Stimulated activated naive CD4-positive, alpha-beta T cell treated with Interleukin-2 at 50 U/mL for 16 hours (primary cell): ENCODE results near the gene STAT2.
"Not testable (repeated sequence)": the region's sequence is repeated elsewhere in the genome, so short reads cannot be mapped to it uniquely, and the experiment has no call there.

ENCODE experiments used
- DNase-seq: peaks from one replicate; lab custom pipeline; 2025; lab: John Stamatoyannopoulos, UW

STAT2 gene

GRCh38 chr12:56330936-56331490, 28.9 kb downstream of the STAT2 start:
- DNase-seq: no peak

GRCh38 chr12:56326533-56326932, 33.4 kb downstream of the STAT2 start:
- no peak for DNase-seq

GRCh38 chr12:56326126-56326525, 33.8 kb downstream of the STAT2 start:
- DNase-seq: no peak

DNA sequence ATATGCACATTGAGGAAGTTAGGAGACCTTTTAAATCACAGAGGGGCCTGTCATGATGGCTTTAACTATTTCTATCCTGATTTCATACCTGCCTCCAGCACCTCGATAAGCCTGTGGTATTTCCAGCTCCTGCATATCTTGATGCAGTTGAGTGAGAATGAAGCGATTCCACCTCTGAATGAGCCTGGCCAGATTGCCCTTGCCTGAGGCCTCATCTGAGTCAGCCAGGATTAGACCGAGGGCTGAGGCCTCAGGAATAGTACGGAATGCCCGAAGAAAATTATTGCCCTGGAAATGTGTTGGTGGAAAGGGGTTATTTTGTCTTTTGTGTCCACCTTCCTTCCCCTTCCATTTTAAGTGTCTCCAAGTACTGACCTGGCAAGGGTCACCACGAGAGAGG, 35.7 kb downstream of the STAT2 start:
- DNase-seq: no peak

GRCh38 chr12:56321610-56322009, 38.3 kb downstream of the STAT2 start:
- not testable (repeated sequence) for DNase-seq

- no peak for DNase-seq
Observed at GRCh38 chr12:56321027-56321426, 38.9 kb downstream of the STAT2 start.

DNA sequence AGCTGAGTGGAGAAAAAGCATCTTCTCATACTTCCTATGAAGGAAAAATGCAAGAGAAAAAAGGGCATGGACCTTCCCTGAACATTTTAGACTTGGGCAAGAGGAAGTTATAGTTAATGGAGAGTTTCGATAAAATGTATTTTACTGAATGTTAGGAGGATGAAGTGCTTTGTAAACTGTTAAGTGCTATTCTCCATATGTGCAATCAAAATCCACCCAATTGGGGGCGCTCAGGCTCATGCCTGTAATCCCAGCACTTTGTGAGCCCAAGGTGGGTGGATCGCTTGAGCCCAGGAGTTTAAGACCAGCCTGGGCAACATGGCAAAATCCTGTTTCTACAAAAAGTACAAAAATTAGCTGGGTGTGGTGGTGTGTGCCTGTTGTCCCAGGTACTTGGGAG, 42.2 kb downstream of the STAT2 start:
- DNase-seq: no peak

GRCh38 chr12:56315622-56316473, 44.1 kb downstream of the STAT2 start, which contains the start of gene CNPY2:
Gene CNPY2 (minus strand): TSS chr12:56315988. CDS start chr12:56315217, 771 bp downstream.
- peak; percentile 92 for DNase-seq

DNA sequence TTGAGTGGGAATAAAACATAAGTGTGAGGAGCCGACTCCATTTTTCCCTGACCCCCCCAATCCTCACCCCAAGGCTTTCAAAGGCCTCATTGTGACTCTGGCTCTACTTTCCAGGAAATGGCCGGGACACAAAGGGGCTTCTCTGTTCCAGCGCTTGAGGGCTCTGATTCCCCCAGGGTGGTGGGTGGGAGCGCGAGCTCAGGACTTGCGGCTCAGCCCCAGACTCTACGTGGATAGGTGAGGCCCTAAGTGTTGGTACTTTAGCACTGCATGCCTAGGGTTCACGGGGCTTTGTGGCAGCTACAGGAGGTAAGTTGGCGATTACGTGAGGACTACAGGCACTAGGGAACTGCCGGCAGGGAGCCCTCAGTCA, 44.7 kb downstream of the STAT2 start:
- DNase-seq: no peak

GRCh38 chr12:56311003-56311402, 48.9 kb downstream of the STAT2 start:
- no peak for DNase-seq

- no peak for DNase-seq
Observed at GRCh38 chr12:56308714-56309113, 51.2 kb downstream of the STAT2 start.

- no peak for DNase-seq
Observed at GRCh38 chr12:56307221-56307965, 52.5 kb downstream of the STAT2 start.

GRCh38 chr12:56304872-56305590, 54.9 kb downstream of the STAT2 start:
- no peak for DNase-seq

DNA sequence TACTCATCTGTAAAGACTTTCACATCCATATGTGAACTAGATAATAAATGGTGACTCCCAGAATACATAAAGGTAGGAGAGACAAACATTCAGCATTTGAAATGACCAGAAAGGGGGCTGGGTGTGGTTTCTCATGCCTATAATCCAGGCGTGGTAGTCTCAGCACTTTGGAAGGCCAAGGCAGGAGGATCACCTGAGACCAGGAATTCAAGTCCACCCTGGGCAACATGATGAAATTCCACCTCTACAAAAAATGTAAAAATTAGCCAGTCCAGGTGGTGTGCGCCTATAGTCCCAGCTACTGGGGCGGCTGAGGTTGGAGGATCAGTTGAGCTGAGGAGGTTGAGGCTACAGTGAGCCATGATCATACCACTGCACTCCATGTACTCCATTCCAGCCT, 55.6 kb downstream of the STAT2 start:
- no peak for DNase-seq

DNA sequence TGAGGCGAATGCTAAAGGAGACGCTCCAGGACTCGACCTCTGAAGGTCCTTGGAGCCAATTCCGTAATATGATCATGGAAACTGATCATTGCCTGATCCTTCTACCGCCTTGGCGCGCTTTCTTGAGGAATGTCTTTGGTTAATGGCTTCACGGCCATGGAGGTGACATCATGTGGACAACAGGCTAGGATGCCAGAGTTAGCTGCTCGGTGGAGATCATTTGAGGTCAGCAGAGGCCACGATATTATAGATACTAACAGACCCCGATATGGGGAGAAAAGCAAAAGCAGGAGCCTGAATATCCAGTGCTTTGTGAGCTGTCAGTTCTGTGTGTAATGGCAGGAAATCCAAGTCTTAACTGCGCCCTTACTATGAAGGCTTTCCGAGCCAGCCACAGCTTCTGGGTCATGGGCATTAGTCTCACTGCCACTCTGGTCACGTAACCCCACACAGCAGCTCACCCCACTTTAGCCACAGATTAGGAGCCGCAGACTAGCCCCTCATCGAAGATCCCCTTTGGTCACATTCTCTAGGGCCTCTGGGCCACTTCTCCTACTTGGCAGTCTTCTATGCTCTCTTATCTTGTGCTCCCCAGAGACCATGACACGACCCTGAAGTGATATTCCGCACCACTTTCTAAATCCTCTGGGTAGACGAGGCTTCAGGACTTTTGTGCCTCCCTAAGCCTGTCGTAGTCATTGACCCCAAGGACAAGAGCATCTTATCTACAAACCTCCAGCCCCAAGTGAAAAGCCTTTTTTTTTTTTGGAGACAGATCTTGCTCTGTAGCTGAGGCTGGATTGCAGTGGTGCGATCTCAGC, 59.1 kb downstream of the STAT2 start:
- DNase-seq: no peak

GRCh38 chr12:56299853-56300643, 59.9 kb downstream of the STAT2 start, which contains the start of gene CS:
Gene CS (minus strand): TSS chr12:56300330. CDS start chr12:56300201, 129 bp downstream.
- peak; percentile 98 for DNase-seq

GRCh38 chr12:56299308-56299852, 60.5 kb downstream of the STAT2 start:
- DNase-seq: peak; percentile 21

DNA sequence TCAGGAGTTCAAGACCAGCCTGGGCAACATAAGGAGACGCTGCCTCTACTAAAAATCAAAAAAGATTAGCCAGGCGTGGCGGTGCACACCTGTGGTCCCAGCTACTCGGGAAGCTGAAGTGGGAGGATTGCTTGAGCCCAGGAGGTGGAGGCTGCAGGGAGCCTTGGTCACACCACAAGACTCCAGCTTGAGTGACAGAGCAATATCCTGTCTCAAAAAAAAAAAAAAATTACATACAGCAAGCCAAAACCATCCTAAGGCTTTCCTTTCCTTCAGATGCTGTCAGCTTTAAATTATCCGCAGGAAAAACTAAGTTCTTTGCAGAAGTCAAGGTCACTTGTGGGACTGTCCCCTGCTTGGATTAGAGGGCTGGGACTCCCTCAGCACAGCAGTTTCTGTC, 61.1 kb downstream of the STAT2 start:
- no peak for DNase-seq

- DNase-seq: no peak
Observed at GRCh38 chr12:56297400-56297799, 62.5 kb downstream of the STAT2 start.

DNA sequence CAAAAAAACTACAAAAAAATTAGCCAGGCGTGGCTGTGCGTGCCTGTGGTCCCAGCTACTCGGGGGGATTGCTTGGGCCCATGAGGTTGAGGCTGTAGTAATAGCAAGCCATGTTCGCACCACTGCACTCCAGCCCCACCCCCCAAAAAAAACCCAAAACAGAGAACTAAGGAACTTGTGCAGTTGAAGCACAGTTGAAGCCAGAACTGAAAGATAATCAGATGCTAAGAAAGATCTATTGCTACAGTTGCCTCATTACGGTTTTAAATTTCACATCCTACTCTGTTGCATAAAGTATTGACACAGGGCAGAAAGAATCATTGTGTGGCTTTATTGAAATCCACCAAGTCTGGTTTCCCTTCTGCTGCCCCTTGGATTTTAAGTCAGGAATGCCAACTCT, 63.6 kb downstream of the STAT2 start:
- no peak for DNase-seq
